MCF 10A (cell line): Measurements from ENCODE around the gene KRTAP10-5. TPM values are rescaled to one million over a fixed set of nuclear protein-coding genes. Genes with fewer than 3 reads are reported as not detected.

Source experiments
- BruUV-seq: library from RNA; stranded (reverse); fragments of 400-500 nt; replicated peaks from 2 replicates; lab custom pipeline; 2021; lab: Mats Ljungman, UMichigan
- CTCF ChIA-PET: fragments of 300-600 bp; sonication (Branson Sonifier 250); formaldehyde crosslinking; extraction: SDS; loops from one replicate; lab custom pipeline; 2021; ENCODE audit warnings: antibody characterized with exemption, inconsistent platforms; lab: Yijun Ruan, JAX
- POLR2A ChIA-PET: fragments of 300-600, 350-650 bp; sonication (Branson Sonifier 250); formaldehyde crosslinking; extraction: SDS; loops from one replicate; lab custom pipeline; 2020; ENCODE audit warnings: antibody characterized with exemption, inconsistent platforms; lab: Yijun Ruan, JAX
- DNase-seq: peaks from one replicate; pipeline ENCODE4 v3.0.0-alpha.2; 2018; ENCODE audit not compliant: unreplicated experiment
- H3K27ac Mint-ChIP-seq: one replicate; pipeline ENCODE4 v1.8.0; 2022; ENCODE audit warnings: mild to moderate bottlenecking, low read depth, mixed read lengths; ENCODE audit not compliant: unreplicated experiment
- H3K27me3 Mint-ChIP-seq: one replicate; pipeline ENCODE4 v1.8.0; 2022; ENCODE audit warnings: mixed read lengths; ENCODE audit not compliant: insufficient read depth, unreplicated experiment
- H3K36me3 Mint-ChIP-seq: one replicate; pipeline ENCODE4 v1.8.0; 2022; ENCODE audit warnings: mild to moderate bottlenecking, moderate library complexity, mixed read lengths; ENCODE audit not compliant: insufficient read depth, unreplicated experiment
- H3K4me1 Mint-ChIP-seq: one replicate; pipeline ENCODE4 v1.8.0; 2022; ENCODE audit warnings: mixed read lengths; ENCODE audit not compliant: insufficient read depth, unreplicated experiment
- H3K4me3 Mint-ChIP-seq: one replicate; pipeline ENCODE4 v1.8.0; 2022; ENCODE audit warnings: mild to moderate bottlenecking, moderate library complexity, mixed read lengths; ENCODE audit not compliant: unreplicated experiment
- H3K9me3 Mint-ChIP-seq: one replicate; pipeline ENCODE4 v1.8.0; 2022; ENCODE audit warnings: mixed read lengths; ENCODE audit not compliant: unreplicated experiment
- CTCF ChIP-seq: fragments of 200-600 bp; IDR thresholded peaks from one replicate; pipeline ENCODE4 v1.8.0; 2022; ENCODE audit warnings: antibody characterized with exemption, mild to moderate bottlenecking; ENCODE audit not compliant: unreplicated experiment
- intact Hi-C: fragments of 100-400 bp; cut with micrococcal nuclease; formaldehyde crosslinking; loops from 2 replicates; pipeline ENCODE4 v1.14.1; 2022
- total RNA-seq: library from RNA; stranded (reverse); gene quantifications from 2 replicates; pipeline ENCODE4 v1.2.3, GENCODE V29; 2022

KRTAP10-5 gene
- total RNA-seq, 1 experiment from 2014 or later, result not detected

- Mint-ChIP-seq H3K9me3 (peaks cover 9% of the 10 kb centered on the region), H3K27ac (no peak overlapping the region), H3K36me3 (no peaks in the 10 kb centered on the region), H3K4me3 (no peak overlapping the region), H3K27me3 (peaks cover 26% of the 10 kb centered on the region), H3K4me1 (peaks cover 6% of the 10 kb centered on the region)
- intact Hi-C loops, result no loop called here
- no peak for TF ChIP-seq CTCF
- POLR2A ChIA-PET, result no interaction called here
- no peak for DNase-seq
- BruUV-seq, result no TSS peak
- CTCF ChIA-PET, result no interaction called here
These were observed 46.3 kb downstream of the KRTAP10-5 start for GRCh38 chr21:44533891-44534627.

GRCh38 chr21:44533121-44533890 is 47.1 kb downstream of the KRTAP10-5 start:
- H3K4me1 Mint-ChIP-seq, result peaks cover 6% of the 10 kb centered on the region
- H3K9me3 Mint-ChIP-seq, result peaks cover 9% of the 10 kb centered on the region
- ChIA-PET POLR2A (no interaction called here), CTCF (no interaction called here)
- intact Hi-C loops, result no loop called here
- no peaks in the 10 kb centered on the region for H3K36me3 Mint-ChIP-seq
- no peak overlapping the region for H3K4me3 Mint-ChIP-seq
- no peak overlapping the region for H3K27ac Mint-ChIP-seq
- TF ChIP-seq CTCF, result no peak
- no TSS peak for BruUV-seq
- no peak for DNase-seq
- peaks cover 23% of the 10 kb centered on the region for H3K27me3 Mint-ChIP-seq

- no TSS peak for BruUV-seq
- Mint-ChIP-seq H3K9me3 (peaks cover 9% of the 10 kb centered on the region), H3K27ac (no peak overlapping the region), H3K4me1 (peaks cover 6% of the 10 kb centered on the region), H3K36me3 (no peaks in the 10 kb centered on the region), H3K4me3 (no peak overlapping the region), H3K27me3 (peaks cover 23% of the 10 kb centered on the region)
- POLR2A ChIA-PET, result no interaction called here
- intact Hi-C loops, result no loop called here
- TF ChIP-seq CTCF, result no peak
- DNase-seq, result no peak
- CTCF ChIA-PET, result interaction anchor here (0.6 to 0.9 kb wide), 3 partner anchors 23 to 194 kb away, joined by 3 read pairs; no protein-coding TSS in a partner anchor
These were observed 47.7 kb downstream of the KRTAP10-5 start for GRCh38 chr21:44532712-44533111.
